ENCODE measurements around the gene MAPK11. TPM values are rescaled to one million over a fixed set of nuclear protein-coding genes. Genes with fewer than 3 reads are reported as not detected.

MAPK11 gene
- total and polyA plus RNA-seq, 5 experiments from 2014 or later = 0.13 to 1.2 (median 0.24) TPM

GRCh38 chr22:50253941-50254340 is 16.2 kb downstream of the MAPK11 start:
- Mint-ChIP-seq H3K27me3 (peaks cover 0 to 4% (median 3%) of the 10 kb centered on the region in 5 donors), H3K9me3 (no peaks in the 10 kb centered on the region), H3K27ac (no peak overlapping the region), H3K36me3 (peaks cover 0 to under 1% (median 0%) of the 10 kb centered on the region in 3 donors), H3K4me3 (no peak overlapping the region), H3K4me1 (peaks cover 0 to 13% (median 4%) of the 10 kb centered on the region in 4 donors)
- ATAC-seq = no peak
- POLR2A ChIA-PET = no interaction called here
- no peak for DNase-seq

- H3K9me3 Mint-ChIP-seq = no peaks in the 10 kb centered on the region
- ATAC-seq = no peak
- no peak overlapping the region for H3K4me3 Mint-ChIP-seq
- DNase-seq = no peak
- no peaks in the 10 kb centered on the region for H3K36me3 Mint-ChIP-seq
- H3K4me1 Mint-ChIP-seq = peaks cover 0 to 13% (median 4%) of the 10 kb centered on the region in 4 donors
- no peaks in the 10 kb centered on the region for H3K27me3 Mint-ChIP-seq
- H3K27ac Mint-ChIP-seq = peak overlapping the region in 3 of 10 donors; percentile 25 to 49 (median 36)
- POLR2A ChIA-PET = interaction anchor here (1.2 to 3.2 kb wide), 5 partner anchors 13 to 368 kb away, joined by 3 to 23 read pairs (median 15); partner anchors contain the start of genes DENND6B and SCO2
Observed at GRCh38 chr22:50253046-50253915, 16.9 kb downstream of the MAPK11 start.

- Mint-ChIP-seq H3K36me3 (peaks cover 0 to 4% (median under 1%) of the 10 kb centered on the region in 3 donors), H3K9me3 (no peaks in the 10 kb centered on the region), H3K27me3 (no peaks in the 10 kb centered on the region), H3K4me1 (peaks cover 0 to 20% (median 6%) of the 10 kb centered on the region in 4 donors), H3K27ac (peak overlapping the region in 9 of 10 donors; percentile 23 to 83 (median 43)), H3K4me3 (peak overlapping the region; percentile 52 to 83 (median 70))
- POLR2A ChIA-PET = interaction anchor here (0.9 to 3.2 kb wide), 12 partner anchors 9 to 369 kb away, joined by 3 to 23 read pairs (median 7); partner anchors contain the start of genes DENND6B and SCO2
- ATAC-seq = peak; percentile 72 to 80
- peak; percentile 57 to 86 (median 70) for DNase-seq
Observed at GRCh38 chr22:50252082-50253045, 17.8 kb downstream of the MAPK11 start.

- H3K9me3 Mint-ChIP-seq = no peaks in the 10 kb centered on the region
- H3K4me3 Mint-ChIP-seq = peak overlapping the region in 9 of 10 donors; percentile 52 to 80 (median 67)
- H3K4me1 Mint-ChIP-seq = peaks cover 0 to 23% (median 7%) of the 10 kb centered on the region in 4 donors
- peaks cover 0 to 7% (median 2%) of the 10 kb centered on the region in 3 donors for H3K36me3 Mint-ChIP-seq
- H3K27me3 Mint-ChIP-seq = no peaks in the 10 kb centered on the region
- peak in 2 of 10 donors; percentile 12 to 37 for DNase-seq
- peak overlapping the region in 5 of 10 donors; percentile 34 to 83 (median 74) for H3K27ac Mint-ChIP-seq
- POLR2A ChIA-PET = interaction anchor here (0.6 to 3.2 kb wide), 19 partner anchors 9 to 370 kb away, joined by 3 to 23 read pairs (median 5); partner anchors contain the start of genes DENND6B and SCO2
- peak; percentile 25 to 37 for ATAC-seq
Observed at GRCh38 chr22:50251477-50252081, 18.6 kb downstream of the MAPK11 start.

GRCh38 chr22:50250555-50251476 is 19.4 kb downstream of the MAPK11 start, which contains the start of gene HDAC10:
Gene HDAC10 (minus strand): TSS chr22:50251265. CDS start chr22:50251032, 233 bp downstream.
- DNase-seq = peak; percentile 59 to 87 (median 71)
- no peaks in the 10 kb centered on the region for H3K27me3 Mint-ChIP-seq
- H3K36me3 Mint-ChIP-seq = peaks cover 0 to 7% (median 2%) of the 10 kb centered on the region in 3 donors
- ATAC-seq = peak; percentile 72 to 82
- peaks cover 0 to 25% (median 7%) of the 10 kb centered on the region in 4 donors for H3K4me1 Mint-ChIP-seq
- POLR2A ChIA-PET = interaction anchor here (0.5 to 3.2 kb wide), 24 partner anchors 8 to 371 kb away, joined by 3 to 23 read pairs (median 4); partner anchors contain the start of genes DENND6B, LMF2, NCAPH2 and SCO2
- peak within 1 kb of the TSS; percentile 23 to 83 (median 62) for H3K27ac Mint-ChIP-seq
- no peaks in the 10 kb centered on the region for H3K9me3 Mint-ChIP-seq
- H3K4me3 Mint-ChIP-seq = peak within 1 kb of the TSS; percentile 60 to 87 (median 77)

- Mint-ChIP-seq H3K4me1 (peaks cover 0 to 29% (median 7%) of the 10 kb centered on the region in 4 donors), H3K36me3 (peaks cover 0 to 7% (median 2%) of the 10 kb centered on the region in 3 donors), H3K27ac (peak overlapping the region in 3 of 10 donors; percentile 53 to 73 (median 63)), H3K27me3 (no peaks in the 10 kb centered on the region), H3K9me3 (no peaks in the 10 kb centered on the region), H3K4me3 (peak overlapping the region; percentile 60 to 87 (median 77))
- POLR2A ChIA-PET = interaction anchor here (0.5 to 3.2 kb wide), 15 partner anchors 13 to 371 kb away, joined by 3 to 23 read pairs (median 4); partner anchors contain the start of genes DENND6B, LMF2, NCAPH2 and SCO2
- DNase-seq = no peak
- no peak for ATAC-seq
Observed at GRCh38 chr22:50250249-50250554, 20.0 kb downstream of the MAPK11 start.

- no peaks in the 10 kb centered on the region for H3K27me3 Mint-ChIP-seq
- POLR2A ChIA-PET = interaction anchor here (0.5 to 2.3 kb wide), 6 partner anchors 59 to 305 kb away, joined by 3 to 20 read pairs (median 3); partner anchors contain the start of genes LMF2 and NCAPH2
- no peak for DNase-seq
- peaks cover 0 to 10% (median 4%) of the 10 kb centered on the region in 3 donors for H3K36me3 Mint-ChIP-seq
- peaks cover 3 to 32% (median 12%) of the 10 kb centered on the region in 4 donors for H3K4me1 Mint-ChIP-seq
- H3K27ac Mint-ChIP-seq = peak overlapping the region in 1 of 10 donors; percentile 63
- no peaks in the 10 kb centered on the region for H3K9me3 Mint-ChIP-seq
- no peak for ATAC-seq
- H3K4me3 Mint-ChIP-seq = peak overlapping the region in 8 of 10 donors; percentile 70 to 87 (median 78)
Observed at GRCh38 chr22:50249341-50250248, 20.6 kb downstream of the MAPK11 start.

GRCh38 chr22:50248196-50249081 is 21.7 kb downstream of the MAPK11 start:
- POLR2A ChIA-PET = no interaction called here
- no peaks in the 10 kb centered on the region for H3K9me3 Mint-ChIP-seq
- H3K27me3 Mint-ChIP-seq = no peaks in the 10 kb centered on the region
- peak overlapping the region in 2 of 10 donors; percentile 74 to 90 for H3K27ac Mint-ChIP-seq
- ATAC-seq (no peak), DNase-seq (no peak)
- H3K36me3 Mint-ChIP-seq = peaks cover 0 to 10% (median 4%) of the 10 kb centered on the region in 3 donors
- peak overlapping the region in 2 of 10 donors; percentile 19 to 34 for H3K4me3 Mint-ChIP-seq
- peaks cover 3 to 40% (median 17%) of the 10 kb centered on the region in 4 donors for H3K4me1 Mint-ChIP-seq

- POLR2A ChIA-PET = no interaction called here
- no peaks in the 10 kb centered on the region for H3K27me3 Mint-ChIP-seq
Observed at GRCh38 chr22:50247748-50248147, 22.4 kb downstream of the MAPK11 start.

More at GRCh38 chr22:50247748-50248147, 22.4 kb downstream of the MAPK11 start:
- Mint-ChIP-seq H3K27ac (peak overlapping the region in 6 of 10 donors; percentile 50 to 90 (median 71)), H3K36me3 (peaks cover 0 to 10% (median 4%) of the 10 kb centered on the region in 3 donors), H3K4me1 (peaks cover 3 to 44% (median 19%) of the 10 kb centered on the region in 4 donors), H3K4me3 (peak overlapping the region in 7 of 10 donors; percentile 18 to 69 (median 36)), H3K9me3 (no peaks in the 10 kb centered on the region)
- peak in 6 of 10 donors; percentile 26 to 72 (median 34) for DNase-seq
- no peak for ATAC-seq

Measured in naive thymus-derived CD8-positive, alpha-beta T cell (primary cell).